Measurements from ENCODE around the gene TMEM135.
"Not testable (repeated sequence)": the region's sequence is repeated elsewhere in the genome, so short reads cannot be mapped to it uniquely, and the experiment has no call there.

Gene TMEM135

DNA sequence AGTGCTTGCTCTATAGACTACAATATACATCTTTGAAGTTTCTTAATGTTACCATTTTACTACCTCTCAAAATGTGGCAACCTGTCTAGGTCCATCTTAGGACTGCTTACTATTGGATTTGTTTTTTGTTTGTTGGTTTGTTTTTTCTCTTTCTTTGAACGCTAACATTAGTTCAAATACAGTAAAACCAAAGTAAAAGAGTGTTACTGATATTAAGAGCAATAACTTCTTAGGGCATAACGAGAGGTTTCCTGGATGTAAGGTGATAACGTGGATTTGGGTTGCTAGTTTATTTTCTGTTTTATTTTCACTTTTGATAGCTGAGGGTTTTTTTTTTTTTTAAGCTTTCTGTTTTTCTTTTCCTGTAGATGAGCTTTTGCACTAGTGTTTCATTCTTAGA is 43.6 kb downstream of the TMEM135 start:
- DNase-seq = no peak

DNA sequence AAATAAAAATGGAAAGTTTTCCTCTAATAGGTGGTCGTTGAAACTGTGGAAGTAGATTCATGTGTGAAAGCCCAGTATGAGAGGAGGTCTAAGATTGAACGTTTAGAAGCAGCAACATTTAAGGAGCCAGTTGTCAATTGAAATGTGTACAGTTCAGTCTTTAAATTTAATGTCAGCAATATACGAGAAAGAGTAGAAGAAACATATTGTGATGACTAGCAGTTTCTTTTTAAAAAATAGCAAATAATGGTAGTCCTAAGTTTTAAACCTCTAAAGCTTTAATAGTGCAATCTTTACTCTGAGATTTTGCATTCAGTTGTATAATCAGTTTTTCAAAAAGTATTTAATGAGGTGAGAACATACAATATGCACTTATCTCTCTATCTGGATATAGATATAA is 44.9 kb downstream of the TMEM135 start:
- no peak for DNase-seq

DNA sequence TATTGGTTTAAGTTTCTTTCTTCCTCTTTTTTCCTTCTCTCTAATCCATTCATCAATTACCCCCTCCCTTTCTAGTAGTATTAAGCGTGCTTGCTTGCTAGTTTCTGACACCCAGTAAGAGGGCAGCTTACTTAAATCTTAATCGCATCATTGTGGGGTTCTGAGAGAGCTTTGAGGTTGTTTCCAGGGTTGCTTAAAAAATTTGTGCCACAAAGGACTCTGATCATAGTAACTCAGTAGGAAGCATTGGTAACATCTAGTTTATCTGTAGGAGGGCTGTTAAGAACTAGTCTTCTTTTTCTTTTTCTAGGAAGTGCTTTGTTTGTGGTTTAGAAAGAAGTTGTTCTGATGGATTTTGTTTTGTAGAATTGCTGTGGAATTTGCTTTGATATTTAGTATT is 45.3 kb downstream of the TMEM135 start:
- DNase-seq = no peak

DNA sequence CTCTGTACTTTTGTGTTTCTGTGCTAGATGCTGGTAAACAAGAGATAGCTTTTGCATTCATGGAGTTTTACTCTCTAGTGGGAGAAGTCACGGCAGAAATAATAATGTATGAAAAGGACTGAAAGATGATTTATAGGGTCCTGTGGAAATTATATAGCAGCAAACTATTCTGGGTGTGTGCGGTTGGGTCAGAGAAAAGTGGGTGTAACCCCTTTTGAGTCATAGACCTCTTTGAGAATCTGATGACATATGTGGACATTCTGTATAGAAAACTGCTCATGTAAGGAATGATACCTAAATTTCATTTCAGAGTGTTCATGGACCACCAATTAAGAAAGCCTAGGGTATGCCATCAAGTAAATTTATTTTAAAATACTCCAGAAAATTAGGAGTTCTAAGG is 54.4 kb downstream of the TMEM135 start:
- peak; percentile 3 for DNase-seq

DNA sequence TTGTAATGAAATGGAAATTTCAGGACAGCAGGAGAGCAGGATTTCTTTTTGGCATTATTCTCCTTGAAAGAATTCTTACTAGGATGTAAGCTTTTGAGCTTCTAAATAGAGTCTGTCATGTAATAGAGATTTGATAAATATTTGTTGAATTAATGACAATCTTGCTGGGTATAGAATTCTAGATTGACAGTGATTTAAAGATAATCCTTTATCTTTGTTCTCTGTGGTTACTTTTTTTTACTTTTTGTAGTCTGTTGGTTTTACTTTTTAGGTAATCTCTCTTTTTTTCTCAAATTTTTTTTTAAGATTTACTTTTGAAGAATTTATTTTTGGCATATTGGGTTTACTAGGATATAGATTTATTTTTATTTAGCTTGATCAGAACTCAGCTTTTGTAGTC is 54.8 kb downstream of the TMEM135 start:
- no peak for DNase-seq

DNA sequence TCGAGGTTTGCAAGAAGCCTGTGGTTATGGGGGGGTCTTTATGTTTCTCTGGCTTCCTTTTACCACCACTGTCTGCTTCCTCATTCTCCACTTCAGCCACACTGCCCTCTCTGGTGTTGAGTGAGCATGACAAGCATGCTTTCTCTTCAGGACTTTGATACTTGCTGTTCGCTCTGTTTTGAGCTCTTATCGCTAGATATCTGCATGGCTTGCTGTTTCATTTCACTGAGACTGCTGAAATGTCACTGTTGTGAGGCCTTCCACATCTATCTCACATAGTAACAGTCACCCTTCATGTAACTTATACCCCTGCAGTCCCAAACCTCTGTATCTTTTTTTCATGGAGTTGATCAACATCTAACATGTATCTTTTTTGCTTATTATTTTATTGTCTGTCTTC is 59.8 kb downstream of the TMEM135 start:
- DNase-seq = peak; percentile 9

DNA sequence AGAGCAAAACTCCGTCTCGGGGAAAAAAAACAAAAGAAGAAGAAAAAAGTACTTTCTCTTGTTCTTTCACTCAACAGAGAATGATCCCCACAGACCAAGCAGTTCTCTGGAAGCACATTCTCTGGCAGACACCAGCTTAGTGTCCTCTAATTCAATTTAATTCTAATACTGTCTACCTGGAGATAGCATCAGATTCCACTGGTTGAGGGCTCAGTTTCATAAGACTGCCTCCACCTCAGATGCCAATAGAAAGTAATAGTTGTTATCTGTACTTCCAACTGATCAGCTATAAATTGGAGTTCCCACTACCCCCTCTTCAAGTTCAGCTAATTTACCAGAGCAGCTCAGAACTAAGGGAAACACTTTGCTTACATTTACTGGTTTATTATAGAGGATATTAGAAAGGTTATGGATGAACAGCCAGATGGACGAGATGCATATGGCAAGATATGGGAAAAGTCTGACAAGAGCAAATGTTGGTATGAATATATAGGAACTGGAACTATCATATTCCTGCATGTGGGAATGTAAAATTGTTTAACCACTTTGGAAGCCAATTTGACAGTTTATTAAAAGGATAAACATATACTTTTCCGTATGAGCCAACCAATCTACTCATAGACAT is 64.3 kb downstream of the TMEM135 start:
- DNase-seq = no peak

DNA sequence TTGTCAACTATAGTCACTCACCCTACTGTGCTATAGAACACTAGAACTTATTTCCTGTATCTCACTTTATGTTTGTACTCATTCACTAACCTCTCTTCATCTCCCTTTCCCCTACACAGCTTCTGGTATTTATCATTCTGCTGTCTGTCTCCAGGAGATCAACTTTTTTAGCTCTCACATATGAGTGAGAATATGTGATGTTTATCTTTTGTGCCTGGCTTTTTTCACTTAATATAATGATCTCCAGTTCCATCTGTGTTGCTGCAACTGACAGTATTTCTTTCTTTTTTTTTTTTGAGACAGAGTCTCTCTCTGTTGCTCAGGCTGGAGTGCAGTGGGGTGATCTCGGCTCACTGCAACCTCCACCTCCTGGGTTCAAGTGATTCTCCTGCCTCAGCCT is 68.1 kb downstream of the TMEM135 start:
- not testable (repeated sequence) for DNase-seq

DNA sequence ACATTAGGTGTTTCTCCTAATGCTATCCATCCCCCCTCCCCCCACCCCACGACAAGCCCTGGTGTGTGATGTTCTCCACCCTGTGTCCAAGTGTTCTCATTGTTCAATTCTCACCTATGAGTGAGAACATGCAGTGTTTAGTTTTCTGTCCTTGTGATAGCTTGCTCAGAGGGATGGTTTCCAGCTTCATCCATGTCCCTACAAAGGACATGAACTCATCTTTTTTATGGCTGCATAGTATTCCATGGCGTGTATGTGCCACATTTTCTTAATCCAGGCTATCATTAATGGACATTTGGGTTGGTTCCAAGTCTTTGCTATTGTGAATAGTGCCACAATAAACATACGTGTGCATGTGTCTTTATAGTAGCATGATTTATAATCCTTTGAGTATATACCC is 69.6 kb downstream of the TMEM135 start:
- DNase-seq = not testable (repeated sequence)

DNA sequence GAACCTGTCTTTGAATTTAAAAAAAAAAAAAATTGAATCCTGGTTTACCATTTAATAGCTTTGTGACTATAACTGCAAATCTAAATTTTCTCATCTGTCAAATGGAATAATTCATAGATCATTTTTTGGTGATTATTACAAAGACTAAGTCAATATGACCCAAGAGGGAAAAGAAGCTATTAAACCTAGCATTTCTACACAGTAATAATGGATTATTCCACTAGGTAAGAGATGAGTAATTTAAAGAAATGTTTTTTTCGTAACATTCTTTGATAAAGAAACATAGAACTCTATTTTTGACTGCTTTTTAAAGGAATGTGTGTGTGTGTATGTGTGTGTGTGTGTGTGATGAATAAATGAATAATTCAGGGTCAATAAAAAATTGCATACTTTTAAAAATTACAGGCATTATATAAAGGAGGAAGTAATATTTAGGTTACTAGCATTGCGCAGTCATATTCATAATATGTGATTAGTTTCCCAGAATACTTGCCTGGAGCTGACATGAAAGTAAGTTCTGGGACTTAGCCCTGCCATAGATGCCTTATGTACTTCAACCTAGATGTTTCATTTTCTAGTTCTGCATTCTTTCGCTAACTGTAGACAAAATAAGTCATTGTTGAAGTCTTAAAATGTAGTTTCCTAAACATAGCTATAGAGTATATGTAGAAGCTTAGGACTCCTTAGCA is 72.9 kb downstream of the TMEM135 start:
- DNase-seq = no peak

DNA sequence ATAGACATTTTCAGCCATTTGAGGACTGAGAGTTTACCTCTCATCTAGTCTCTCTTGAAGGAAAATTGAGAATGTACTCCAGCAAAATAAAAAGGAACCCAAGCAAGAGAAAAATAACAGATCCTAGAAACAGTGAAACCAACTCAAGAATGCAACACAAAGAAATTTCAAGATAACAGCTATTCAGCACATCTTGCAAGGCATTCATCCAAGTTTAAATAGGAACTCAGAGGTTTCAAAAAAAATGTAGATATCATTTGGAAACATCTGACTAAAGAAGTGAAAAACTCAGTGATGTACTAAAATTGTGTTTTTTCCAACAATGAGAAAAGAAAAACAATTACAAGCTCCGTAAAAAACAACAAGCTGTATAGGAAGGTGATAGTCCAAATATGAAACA is 76.4 kb downstream of the TMEM135 start:
- DNase-seq = no peak

DNA sequence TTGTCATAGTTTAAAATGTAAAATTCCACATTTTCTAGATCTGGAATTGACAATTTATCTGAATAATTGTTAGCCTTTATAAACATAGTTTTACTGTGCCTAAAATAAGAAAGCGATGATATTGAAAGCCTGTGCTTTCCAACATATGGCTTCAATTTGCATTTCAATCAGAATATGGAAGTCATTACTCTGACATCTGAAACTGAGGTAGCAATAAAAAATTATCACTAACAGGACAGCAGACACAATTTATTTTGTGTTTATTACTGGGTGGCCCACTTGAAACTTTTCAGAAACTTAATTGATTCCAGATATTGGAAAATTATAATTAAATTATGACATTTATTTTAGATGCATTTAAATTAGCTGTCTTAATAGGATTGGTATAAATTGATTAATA is 78.5 kb downstream of the TMEM135 start:
- no peak for DNase-seq

DNA sequence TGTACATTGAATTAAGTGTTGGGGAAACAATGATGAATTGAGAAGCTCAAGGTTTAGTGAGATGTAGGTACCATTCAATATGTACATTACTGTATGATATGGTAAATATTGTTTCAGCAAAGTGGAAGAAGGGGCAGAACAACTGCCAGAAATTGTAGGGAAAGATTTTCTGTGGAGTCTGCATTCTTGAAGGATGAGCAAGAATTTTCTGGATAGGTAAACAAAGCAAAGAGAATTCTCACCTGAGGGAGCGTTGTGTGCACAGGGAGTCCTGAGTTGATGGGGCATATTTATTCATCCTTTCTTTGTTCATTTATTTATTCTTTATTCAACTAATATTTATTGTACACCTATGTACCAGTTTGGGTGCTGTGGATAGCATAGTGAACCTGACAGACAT is 83.2 kb downstream of the TMEM135 start:
- no peak for DNase-seq

DNA sequence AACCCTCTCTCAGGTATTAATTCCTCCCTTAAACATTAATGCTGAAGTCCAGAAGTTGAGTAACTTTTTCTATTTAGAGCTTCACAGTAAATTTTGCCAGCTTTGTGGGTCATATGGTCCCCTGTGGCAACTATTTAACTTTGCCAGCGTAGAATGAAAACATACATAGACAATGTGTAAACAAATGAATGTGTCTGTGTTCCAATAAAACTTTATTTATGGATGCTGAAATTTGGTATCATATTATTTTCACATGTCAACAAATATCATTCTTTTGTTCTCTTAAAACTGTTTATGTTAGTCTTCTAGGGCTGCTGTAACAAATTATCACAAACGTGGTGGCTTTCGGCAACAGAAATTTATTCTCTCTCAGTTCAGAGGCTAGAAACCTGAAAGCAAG is 85.1 kb downstream of the TMEM135 start:
- DNase-seq = no peak

DNA sequence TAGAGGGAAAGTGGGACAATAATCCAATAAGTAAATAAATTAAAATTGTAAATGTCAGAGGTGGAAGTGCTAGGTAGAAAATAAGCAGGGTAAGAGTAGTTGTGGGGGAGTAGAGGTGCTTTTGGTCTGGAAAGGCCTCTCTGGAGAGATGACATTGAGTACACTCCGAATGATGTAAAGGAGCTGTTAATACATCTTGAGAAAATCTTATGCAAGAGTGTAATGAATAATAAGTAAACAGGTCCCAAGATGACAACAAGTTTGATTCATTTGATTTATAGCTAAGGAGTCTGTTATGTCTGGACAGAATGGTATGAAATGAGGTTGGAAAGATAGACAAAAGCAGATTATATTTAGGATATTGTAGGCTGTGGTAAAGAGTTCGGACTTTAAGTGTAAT is 87.5 kb downstream of the TMEM135 start:
- no peak for DNase-seq

DNA sequence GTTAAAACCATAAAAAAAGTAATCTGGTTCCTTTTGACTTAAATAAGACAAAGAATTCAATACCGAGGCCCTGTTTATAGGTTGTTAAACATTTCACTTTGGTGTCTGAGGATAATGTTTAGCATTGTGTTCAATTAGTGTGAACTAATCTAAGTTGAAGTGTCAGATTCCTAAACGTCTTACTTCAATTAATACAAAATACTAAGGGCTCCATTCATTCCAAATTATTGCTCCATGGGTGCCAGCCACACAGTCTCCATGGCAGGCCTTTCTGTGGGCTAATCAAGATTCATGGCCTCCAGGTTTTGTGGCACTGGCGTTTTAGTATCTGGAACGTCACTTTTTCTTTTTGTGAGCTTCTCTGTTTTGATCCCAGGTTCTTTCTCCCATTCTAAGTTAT is 89.4 kb downstream of the TMEM135 start:
- no peak for DNase-seq

DNA sequence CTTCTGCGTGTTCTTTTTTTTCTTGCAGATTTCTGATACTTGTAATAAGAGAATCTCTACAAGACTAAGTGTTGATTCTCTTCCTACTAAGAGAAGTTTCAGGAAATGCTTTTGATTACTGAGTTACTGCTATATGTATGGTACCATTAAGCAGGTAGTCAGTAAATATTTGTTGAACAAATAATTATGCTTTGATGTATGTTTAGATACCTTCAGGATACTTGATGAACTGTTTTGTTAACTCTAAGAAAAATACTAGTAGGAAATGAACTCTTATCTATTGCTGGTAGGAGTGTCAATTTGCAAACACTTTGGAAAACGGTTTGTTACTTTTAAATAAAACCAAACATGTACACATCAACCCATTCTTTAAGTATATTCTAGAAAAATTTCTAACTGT is 90.6 kb downstream of the TMEM135 start:
- DNase-seq = no peak

DNA sequence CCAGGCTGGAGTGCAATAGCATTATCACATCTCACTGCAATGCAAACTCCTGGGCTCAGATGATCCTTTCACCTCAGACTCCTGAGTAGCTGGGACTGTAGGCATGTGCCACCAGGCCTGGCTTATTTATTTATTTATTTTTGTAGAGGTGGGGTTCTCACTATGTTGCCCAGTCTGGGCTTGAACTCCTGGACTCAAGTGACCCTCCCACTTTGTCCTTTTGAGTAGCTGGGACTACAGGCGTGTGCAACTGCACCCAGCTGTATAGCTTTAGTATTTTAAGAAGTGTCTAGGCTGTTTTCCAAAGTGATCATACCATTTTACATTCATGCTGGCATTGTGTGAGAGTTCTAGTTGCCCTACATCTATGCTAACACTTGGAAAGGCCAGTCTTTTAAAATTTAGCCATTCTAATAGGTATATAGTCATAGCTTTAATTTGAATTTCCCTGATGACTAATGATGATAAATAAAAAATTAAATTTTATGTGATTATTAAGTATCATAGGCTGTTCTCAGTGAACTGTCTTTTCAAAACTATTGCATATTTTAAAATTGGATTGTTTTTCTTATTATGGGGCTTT is 96.9 kb downstream of the TMEM135 start:
- DNase-seq = no peak

DNA sequence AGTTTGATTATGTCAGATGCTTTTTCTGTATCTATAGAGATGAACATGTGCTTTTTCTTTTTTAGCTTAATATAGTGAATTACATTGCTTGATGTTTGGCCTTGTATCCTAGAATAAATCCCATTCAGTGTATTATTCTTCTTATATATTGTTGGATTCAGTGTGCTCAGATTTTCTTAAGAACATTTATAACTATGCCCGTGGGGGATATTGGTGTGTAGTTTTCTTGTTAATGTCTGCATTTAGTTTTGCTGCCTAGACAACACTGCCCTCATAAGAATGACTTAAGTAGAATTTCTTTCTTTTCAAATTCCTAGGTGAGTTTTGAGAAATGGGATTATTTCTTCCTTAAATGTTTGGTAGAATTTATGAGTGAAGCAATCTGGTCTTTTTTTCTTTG is 98.5 kb downstream of the TMEM135 start:
- no peak for DNase-seq

DNA sequence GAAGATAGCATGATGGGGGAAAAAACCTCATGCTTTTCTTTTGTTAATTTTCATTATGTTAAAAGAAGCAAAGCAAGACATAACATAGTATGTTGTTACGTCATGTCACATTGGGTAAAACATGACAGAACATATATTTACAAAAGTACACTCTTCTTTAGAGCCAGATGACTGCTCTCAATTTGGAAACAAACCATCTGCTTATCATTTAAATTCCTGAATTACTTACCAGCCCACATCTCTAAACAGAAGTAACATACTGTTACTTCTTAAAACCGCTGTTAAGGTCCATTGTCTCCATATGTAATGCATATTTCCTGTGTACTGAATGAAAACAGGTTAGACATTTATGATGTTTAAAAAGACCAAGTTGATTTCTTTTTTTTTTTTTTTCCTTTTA is 100.0 kb downstream of the TMEM135 start:
- DNase-seq = no peak

DNA sequence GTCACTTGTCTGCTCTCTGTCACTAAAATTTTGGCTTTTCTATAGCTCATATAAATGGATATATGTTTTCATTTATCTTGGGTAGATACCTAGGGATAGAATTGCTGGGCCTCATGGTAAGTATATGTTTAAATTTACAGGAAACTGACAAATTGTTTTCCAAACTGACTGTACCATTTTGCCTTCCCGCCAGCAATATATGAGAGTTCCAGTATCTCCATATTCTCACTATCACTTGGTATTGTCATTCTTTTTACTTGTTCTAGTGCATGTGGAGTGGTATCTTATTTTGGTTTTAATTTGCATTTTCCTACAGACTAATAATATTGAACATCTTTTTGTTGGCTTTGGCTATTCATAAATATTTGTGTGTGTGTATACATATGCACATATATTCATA is 101.7 kb downstream of the TMEM135 start:
- DNase-seq = no peak

DNA sequence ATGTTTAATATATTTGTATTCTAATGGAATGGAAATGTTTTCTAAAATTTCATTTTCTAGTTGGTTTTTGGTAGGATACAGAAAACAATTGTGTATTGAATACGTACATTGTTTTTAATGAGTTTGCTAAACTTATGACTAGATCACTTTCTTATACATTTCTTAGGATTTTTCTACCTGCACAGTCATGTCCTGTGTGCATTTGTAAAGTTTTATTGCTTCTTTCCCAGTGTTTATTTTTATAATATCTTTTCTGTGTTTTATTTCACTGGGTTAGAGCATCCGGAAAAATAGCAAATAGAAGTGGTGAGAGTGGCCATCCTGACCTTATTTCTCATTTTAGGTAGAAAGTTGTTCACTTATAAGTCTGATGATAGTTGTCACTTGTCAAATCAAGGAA is 103.6 kb downstream of the TMEM135 start:
- no peak for DNase-seq

DNA sequence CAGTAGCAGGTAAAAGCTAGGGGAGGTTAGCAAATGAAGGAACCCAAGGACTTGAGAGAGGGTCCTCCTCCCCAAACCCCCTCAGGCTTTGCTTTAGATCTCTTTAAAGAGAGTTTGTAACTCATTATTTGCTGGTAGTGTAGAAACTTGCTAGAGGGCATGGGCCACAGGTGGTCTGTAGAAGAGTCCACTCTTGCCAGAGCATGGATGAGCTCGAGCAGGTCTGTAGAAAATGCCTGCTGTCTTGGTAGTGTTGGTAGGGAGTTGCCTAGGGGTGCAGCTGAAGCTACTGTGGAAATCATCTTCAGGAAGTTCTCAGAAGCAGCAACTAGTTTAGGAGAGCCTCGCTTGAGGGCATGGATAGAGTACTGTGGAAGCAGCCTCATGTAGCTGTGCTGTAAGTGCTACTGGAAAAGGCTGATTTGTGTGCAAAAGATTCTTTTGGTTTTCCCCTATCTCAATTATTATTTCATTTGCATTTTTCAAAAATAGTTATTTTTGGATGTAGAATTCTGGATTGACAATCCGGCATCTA is 104.3 kb downstream of the TMEM135 start:
- no peak for DNase-seq

DNA sequence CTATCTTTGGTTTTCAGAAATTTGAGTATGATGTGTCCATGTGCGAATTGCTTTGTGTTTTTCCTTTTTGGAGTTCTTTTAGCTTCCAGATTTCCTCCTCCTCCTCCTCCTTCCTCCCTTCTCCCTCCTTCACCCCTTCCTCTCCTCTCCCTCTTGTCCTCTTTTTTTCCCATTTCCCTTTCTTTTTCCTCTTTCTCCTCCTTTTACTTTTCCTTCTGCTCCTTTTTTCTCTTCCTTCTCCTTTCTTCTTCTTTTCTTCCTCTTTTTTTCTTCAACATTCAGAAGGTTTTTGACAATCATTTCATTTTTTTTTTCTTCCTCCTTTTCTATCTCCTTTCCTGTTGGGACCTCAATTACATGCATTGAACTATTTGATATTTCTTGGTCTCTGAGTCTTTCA is 104.9 kb downstream of the TMEM135 start:
- DNase-seq = no peak

DNA sequence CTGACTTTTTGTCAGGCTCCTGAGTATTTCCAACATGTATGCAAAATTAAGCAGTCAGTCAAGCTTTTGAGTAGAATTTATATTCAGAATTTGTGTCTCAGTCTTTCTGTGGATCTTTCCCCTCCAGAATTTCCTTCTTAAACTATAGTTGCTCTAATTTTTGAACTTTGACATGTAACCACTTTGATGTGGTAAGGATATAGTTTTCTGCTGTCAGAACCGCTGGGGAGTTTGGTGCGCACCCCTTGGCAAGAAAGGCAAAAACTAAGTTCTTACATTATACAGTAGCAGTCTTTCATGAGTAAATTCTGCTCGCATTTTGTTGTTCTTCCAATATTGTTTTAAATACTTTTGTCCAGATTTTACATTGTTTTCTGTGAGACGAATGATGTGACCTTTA is 105.9 kb downstream of the TMEM135 start:
- no peak for DNase-seq
